B cell (primary cell): Measurements from ENCODE around the gene NPR2. TPM values are rescaled to one million over a fixed set of nuclear protein-coding genes. Genes with fewer than 3 reads are reported as not detected.

ENCODE experiments used
- ATAC-seq: fragments of 200-7000 bp; cut with Tn5 transposase; one replicate; pipeline ENCODE4 v1.10.0; 2021; ENCODE audit warnings: low read depth, mild to moderate bottlenecking, moderate number of reproducible peaks, moderate library complexity
- CTCF ChIA-PET: fragments of 350-600 bp; sonication (Branson Sonifier 250); formaldehyde crosslinking; loops from one replicate; lab custom pipeline; 2021; ENCODE audit warnings: antibody characterized with exemption, inconsistent platforms; lab: Charles Lee
- POLR2A ChIA-PET: fragments of 350-600 bp; sonication (Branson Sonifier 250); formaldehyde crosslinking; loops from one replicate; lab custom pipeline; 2021; ENCODE audit warnings: antibody characterized with exemption; lab: Charles Lee
- DNase-seq: peaks from one replicate; pipeline ENCODE4 v3.0.0; 2013
- H2AFZ ChIP-seq: 2 replicates; pipeline ENCODE4 v1.6.1; 2012; ENCODE audit warnings: mild to moderate bottlenecking, low read depth, low read length; ENCODE audit not compliant: insufficient read depth, poor library complexity, severe bottlenecking
- H3K27ac ChIP-seq, 2 donors: 1 replicate in 1 of 2; 2 replicates in 1 of 2; pipeline ENCODE4 v1.5.1; 2012 to 2013; ENCODE audit warnings: low read length in 2 of 2, mild to moderate bottlenecking in 2 of 2, moderate library complexity in 1 of 2
- H3K27me3 ChIP-seq, 4 experiments: fragments of 200-600 bp in 1 of 4; sonication (generic) in 1 of 4; replicated peaks in 1 of 4; 1 replicate in 2 of 4; 2 replicates in 2 of 4; pipeline versions ENCODE4 v1.6.1 to v1.7.0; 2013 to 2016; ENCODE audit warnings: low read length in 3 of 4, mild to moderate bottlenecking in 2 of 4, mixed read lengths in 1 of 4, moderate library complexity in 1 of 4; ENCODE audit not compliant: insufficient read depth in 4 of 4, control insufficient read depth in 3 of 4; ENCODE audit errors: control extremely low read depth in 1 of 4
- H3K36me3 ChIP-seq, 2 experiments: replicated peaks in 1 of 2; 1 replicate in 1 of 2; 2 replicates in 1 of 2; pipeline versions ENCODE4 v1.6.1 to v1.7.1; 2013; ENCODE audit warnings: low read length in 1 of 2; ENCODE audit not compliant: insufficient read depth in 2 of 2, control insufficient read depth in 1 of 2; ENCODE audit errors: control extremely low read depth in 1 of 2, extremely low read depth in 1 of 2
- H3K4me1 ChIP-seq, 2 donors: fragments of 200-600 bp in 1 of 2; sonication (generic) in 1 of 2; 1 replicate in 1 of 2; 2 replicates in 1 of 2; pipeline versions ENCODE4 v1.5.1 to v1.6.1; 2013 to 2017; ENCODE audit warnings: low read length in 2 of 2; ENCODE audit not compliant: control insufficient read depth in 2 of 2, insufficient read depth in 2 of 2
- H3K4me2 ChIP-seq: replicated peaks from 2 replicates; pipeline ENCODE3; 2012; ENCODE audit warnings: mild to moderate bottlenecking, low read depth, low read length; ENCODE audit not compliant: poor library complexity, severe bottlenecking
- H3K4me3 ChIP-seq, 5 experiments: fragments of 200-600 bp in 1 of 5; sonication (generic) in 1 of 5; 1 replicate in 3 of 5; 2 replicates in 2 of 5; pipeline versions ENCODE4 v1.5.1 to v1.7.0; 2011 to 2016; ENCODE audit warnings: low read length in 4 of 5, mild to moderate bottlenecking in 4 of 5, low read depth in 2 of 5, control low read depth in 1 of 5, moderate library complexity in 1 of 5; ENCODE audit not compliant: insufficient read depth in 1 of 5; ENCODE audit errors: control extremely low read depth in 1 of 5, extremely low read depth in 1 of 5
- H3K79me2 ChIP-seq: fragments of 200-600 bp; sonication (generic); one replicate; pipeline ENCODE4 v1.6.0; 2016; ENCODE audit warnings: low read length; ENCODE audit not compliant: control insufficient read depth, insufficient read depth
- H3K9ac ChIP-seq: fragments of 200-600 bp; sonication (generic); 2 replicates; pipeline ENCODE4 v1.6.1; 2017; ENCODE audit warnings: mild to moderate bottlenecking, low read length, moderate library complexity
- H3K9me3 ChIP-seq, 3 donors: one replicate each; pipeline versions ENCODE4 v1.6.1 to v1.7.1; 2013; ENCODE audit warnings: low read length in 2 of 3; ENCODE audit not compliant: control insufficient read depth in 2 of 3, insufficient read depth in 1 of 3; ENCODE audit errors: control extremely low read depth in 1 of 3
- H4K20me1 ChIP-seq: 2 replicates; pipeline ENCODE4 v1.6.0; 2012; ENCODE audit warnings: mild to moderate bottlenecking, low read length; ENCODE audit not compliant: insufficient read depth, control insufficient read depth, poor library complexity, severe bottlenecking
- H3K27ac Mint-ChIP-seq: one replicate; pipeline ENCODE4 v1.8.0; 2021; ENCODE audit warnings: mixed read lengths
- H3K27me3 Mint-ChIP-seq: one replicate; pipeline ENCODE4 v1.8.0; 2021; ENCODE audit warnings: mixed read lengths
- H3K4me1 Mint-ChIP-seq: one replicate; pipeline ENCODE4 v1.8.0; 2021; ENCODE audit warnings: mixed read lengths
- H3K4me3 Mint-ChIP-seq: one replicate; pipeline ENCODE4 v1.8.0; 2021; ENCODE audit warnings: mixed read lengths
- H3K9me3 Mint-ChIP-seq: one replicate; pipeline ENCODE4 v1.8.0; 2022; ENCODE audit warnings: mixed read lengths; ENCODE audit not compliant: insufficient read depth
- CTCF ChIP-seq: fragments of 200-600 bp; IDR thresholded peaks from one replicate; pipeline ENCODE4 v1.8.0; 2022; ENCODE audit warnings: antibody characterized with exemption, mild to moderate bottlenecking
- EZH2 ChIP-seq: IDR thresholded peaks from 2 replicates; pipeline ENCODE4 v1.6.1; 2012; ENCODE audit warnings: borderline replicate concordance, low read depth, mild to moderate bottlenecking, moderate library complexity, low read length; ENCODE audit not compliant: insufficient read depth, poor library complexity, severe bottlenecking
- WGBS: methylation state at CpG from one replicate; pipeline ENCODE4 v1.1.5; 2013; ENCODE audit warnings: missing lambda C conversion rate; ENCODE audit not compliant: insufficient coverage; 5-methylcytosine and 5-hydroxymethylcytosine counted together
- intact Hi-C: fragments of 100-400 bp; cut with micrococcal nuclease; formaldehyde crosslinking; loops from one replicate; pipeline ENCODE4 v1.10.0; 2022
- polyA plus RNA-seq: library from polyadenylated mRNA; depleted of rRNA; stranded (reverse); fragments of >200 nt; gene quantifications from 2 replicates; pipeline ENCODE4 v1.2.3, GENCODE V29; 2012
- total RNA-seq, 2 donors: library from RNA; stranded (reverse); fragments of 120-200 nt in 1 of 2; gene quantifications; 1 replicate in 1 of 2; 2 replicates in 1 of 2; pipeline versions ENCODE4 v1.2.3 to v1.2.4, GENCODE V29; 2013 to 2022

Gene NPR2
- total and polyA plus RNA-seq, 2 donors (not counting 1 experiment from before 2014, with no cell fraction given), result 7.6 to 8.0 TPM

- intact Hi-C loops, result no loop called here
- no CpG with 5 or more reads among the region's 1 CpG for WGBS
- POLR2A ChIA-PET, result interaction anchor here (0.7 kb wide), 2 partner anchors 9 to 23 kb away, joined by 7 to 11 read pairs; no protein-coding TSS in a partner anchor
These were observed 23.9 kb upstream of the NPR2 start for GRCh38 chr9:35767458-35767857.

GRCh38 chr9:35769763-35770162 is 21.6 kb upstream of the NPR2 start:
- Histone ChIP-seq H2AFZ (no peak overlapping the region), H3K4me2 (no peak overlapping the region), H3K9ac (no peak overlapping the region), H3K4me3 (no peak overlapping the region), H3K27me3 (no peaks in the 10 kb centered on the region), H3K9me3 (no peaks in the 10 kb centered on the region), H3K79me2 (peaks cover 73% of the 10 kb centered on the region), H3K4me1 (peaks cover 0 to under 1% of the 10 kb centered on the region in 2 donors), H3K27ac (no peak overlapping the region), H3K36me3 (peaks cover 2 to 17% of the 10 kb centered on the region in 2 experiments), H4K20me1 (peaks cover 54% of the 10 kb centered on the region)
- 100% methylated on average over 1 of the region's 1 CpG for WGBS
- TF ChIP-seq CTCF (no peak), EZH2 (no peak)
- CTCF ChIA-PET, result interaction anchor here (0.6 to 3.8 kb wide), 5 partner anchors 12 to 112 kb away, joined by 3 to 22 read pairs (median 4); partner anchors contain the start of gene RMRP
- Mint-ChIP-seq H3K9me3 (no peaks in the 10 kb centered on the region), H3K27me3 (no peaks in the 10 kb centered on the region), H3K27ac (no peak overlapping the region), H3K4me3 (no peak overlapping the region), H3K4me1 (peaks cover 5% of the 10 kb centered on the region)
- POLR2A ChIA-PET, result no interaction called here
- intact Hi-C loops, result no loop called here
- ATAC-seq, result no peak
- DNase-seq, result no peak

More at GRCh38 chr9:35767458-35767857, 23.9 kb upstream of the NPR2 start:
- H3K36me3 ChIP-seq, result peaks cover 2 to 17% of the 10 kb centered on the region in 2 experiments
- H3K4me1 ChIP-seq, result no peaks in the 10 kb centered on the region
- Mint-ChIP-seq H3K27ac (no peak overlapping the region), H3K4me1 (peaks cover 12% of the 10 kb centered on the region), H3K4me3 (no peak overlapping the region), H3K9me3 (no peaks in the 10 kb centered on the region), H3K27me3 (no peaks in the 10 kb centered on the region)
- no peak overlapping the region for H3K9ac ChIP-seq
- peaks cover 85% of the 10 kb centered on the region for H3K79me2 ChIP-seq
- H3K4me3 ChIP-seq, result no peak overlapping the region
- ATAC-seq (no peak), DNase-seq (no peak)
- H3K9me3 ChIP-seq, result peaks cover 0 to 2% (median 0%) of the 10 kb centered on the region in 3 donors
- TF ChIP-seq CTCF (no peak), EZH2 (no peak)
- no peaks in the 10 kb centered on the region for H3K27me3 ChIP-seq
- H2AFZ ChIP-seq, result no peak overlapping the region
- H4K20me1 ChIP-seq, result peaks cover 62% of the 10 kb centered on the region
- H3K27ac ChIP-seq, result no peak overlapping the region
- no peak overlapping the region for H3K4me2 ChIP-seq
- CTCF ChIA-PET, result interaction anchor here (1.0 kb wide), 1 partner anchor 8 kb away, joined by 3 read pairs; no protein-coding TSS in a partner anchor
